H1 (cell line): ENCODE data around the gene ZNF511. TPM values are rescaled to one million over a fixed set of nuclear protein-coding genes. Genes with fewer than 3 reads are reported as not detected.

ENCODE experiments used
- CHD2 ChIP-seq: IDR thresholded peaks from 2 replicates; pipeline ENCODE4 v1.6.1; 2012; ENCODE audit warnings: low read length, improper control_type of control experiment
- HDAC2 ChIP-seq, 2 experiments: fragments of 300-600 bp in 1 of 2; sonication (generic) in 1 of 2; IDR thresholded peaks; 2 replicates each; pipeline ENCODE4 v1.6.1; 2011 to 2012; ENCODE audit warnings: low read depth in 2 of 2, low read length in 2 of 2, mild to moderate bottlenecking in 2 of 2, moderate library complexity in 2 of 2, borderline replicate concordance in 1 of 2, inconsistent platforms in 1 of 2
- NRF1 ChIP-seq: IDR thresholded peaks from 2 replicates; pipeline ENCODE4 v1.6.1; 2011; ENCODE audit warnings: mild to moderate bottlenecking, low read depth, low read length, improper control_type of control experiment
- SRF ChIP-seq: IDR thresholded peaks from 2 replicates; pipeline ENCODE4 v1.6.1; 2011; ENCODE audit warnings: mild to moderate bottlenecking, low read depth, low read length, moderate library complexity
- YY1 ChIP-seq: IDR thresholded peaks from 2 replicates; pipeline ENCODE4 v1.6.1; 2011; ENCODE audit warnings: low read depth, mild to moderate bottlenecking, low read length
- polyA plus RNA-seq, 7 experiments: library from polyadenylated mRNA; depleted of rRNA in 3 of 7; stranded (reverse) in 5 of 7; unstranded in 2 of 7; fragments of >200 nt in 5 of 7; fragments of 200-250 nt in 2 of 7; gene quantifications; 1 replicate in 5 of 7; 2 replicates in 1 of 7; 4 replicates in 1 of 7; pipeline versions ENCODE4 v1.2.1 to v1.2.3, GENCODE V29; 2011 to 2013; ENCODE audit warnings: missing spikeins in 2 of 7, mixed read lengths in 2 of 7
- total RNA-seq: library from RNA; stranded (reverse); fragmentation: NEBNext Ultra II Directional; extraction: Animal tissue kit (Norgen Biotek cat#: 25700); gene quantifications from 2 replicates; pipeline ENCODE4 v1.2.1, GENCODE V29; 2021

ZNF511 gene
- total and polyA plus RNA-seq, 2 of the 8 experiments (the other 6 are each of a cell fraction or from before 2014, with no cell fraction given) = 55.4 to 71.7 TPM

DNA sequence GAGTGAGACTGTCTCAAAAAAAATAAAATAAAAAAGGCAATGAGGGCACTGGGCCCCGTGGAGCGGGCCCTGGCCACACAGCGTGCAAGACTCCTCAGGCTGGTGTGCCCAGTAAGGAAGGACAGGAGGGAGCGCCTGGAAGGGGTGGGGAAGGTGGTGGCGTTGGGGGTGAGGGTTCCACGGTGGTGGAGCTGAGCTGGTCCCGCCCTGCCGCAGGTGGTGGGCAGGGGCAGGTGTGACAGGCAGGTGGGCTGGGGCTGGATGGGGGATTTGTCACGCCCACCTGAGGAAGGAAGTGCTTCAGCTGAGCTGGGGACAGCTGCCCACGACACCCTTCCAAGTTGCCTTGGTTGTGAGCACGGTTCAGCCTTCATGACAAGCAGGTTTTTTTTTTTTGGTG lies 37.7 kb downstream of the ZNF511 start (continued):
- TF ChIP-seq NRF1 (no peak), HDAC2 (IDR thresholded peaks at IDR 0.05; ENCODE audit: borderline replicate concordance in 1 of 2, low read depth in 2 of 2, low read length in 2 of 2) (no peak), YY1 (no peak), SRF (no peak), CHD2 (no peak)
